PFSK-1 (cell line): Measurements from ENCODE around the gene DDX23.

ENCODE experiments used
- FOXP2 ChIP-seq: optimal IDR thresholded peaks from 2 replicates; pipeline ENCODE3; 2011; ENCODE audit warnings: borderline replicate concordance, control low read depth, inconsistent platforms; ENCODE audit not compliant: insufficient read depth; ENCODE audit errors: extremely low read length, extremely low read depth
- POLR2AphosphoS5 ChIP-seq: IDR thresholded peaks from 2 replicates; pipeline ENCODE4 v1.6.1; 2012; ENCODE audit warnings: low read depth, mild to moderate bottlenecking, control low read depth, low read length, moderate library complexity
- SIN3A ChIP-seq: IDR thresholded peaks from 2 replicates; pipeline ENCODE4 v1.6.1; 2012; ENCODE audit warnings: mild to moderate bottlenecking, low read length, moderate library complexity, borderline replicate concordance; ENCODE audit not compliant: insufficient read depth
- TAF1 ChIP-seq: IDR thresholded peaks from 2 replicates; pipeline ENCODE4 v1.6.1; 2012; ENCODE audit warnings: low read length, control low read depth, borderline replicate concordance; ENCODE audit not compliant: insufficient read depth
- TF ChIP-seq, protein P1 (sequence below), 2 experiments: IDR thresholded peaks; 2 replicates each; pipeline versions ENCODE4 v1.6.1 to v1.8.0; 2011 to 2012; ENCODE audit warnings: low read depth in 2 of 2, low read length in 2 of 2, control low read depth in 1 of 2, inconsistent platforms in 1 of 2, mild to moderate bottlenecking in 1 of 2, moderate library complexity in 1 of 2; ENCODE audit not compliant: insufficient read depth in 1 of 2

DNA sequence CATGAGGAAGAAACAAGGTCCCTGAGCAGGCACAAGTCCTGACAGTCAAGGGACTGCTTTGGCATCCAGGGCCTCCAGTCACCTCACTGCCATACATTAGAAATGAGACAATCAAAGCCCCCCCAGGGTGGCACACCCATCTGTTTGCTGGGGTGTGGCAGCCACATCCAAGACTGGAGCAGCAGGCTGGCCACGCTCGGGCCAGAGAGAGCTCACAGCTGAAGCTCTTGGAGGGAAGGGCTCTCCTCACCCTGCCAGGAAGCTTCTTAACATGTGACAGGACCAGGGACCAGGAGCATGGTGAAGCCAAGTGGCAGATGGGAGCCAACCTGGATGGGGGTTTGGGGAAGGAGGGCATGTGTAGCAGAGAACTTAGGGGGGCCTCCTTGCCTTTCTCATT, 23.7 kb downstream of the DDX23 start:
- TF ChIP-seq, protein P1, sequence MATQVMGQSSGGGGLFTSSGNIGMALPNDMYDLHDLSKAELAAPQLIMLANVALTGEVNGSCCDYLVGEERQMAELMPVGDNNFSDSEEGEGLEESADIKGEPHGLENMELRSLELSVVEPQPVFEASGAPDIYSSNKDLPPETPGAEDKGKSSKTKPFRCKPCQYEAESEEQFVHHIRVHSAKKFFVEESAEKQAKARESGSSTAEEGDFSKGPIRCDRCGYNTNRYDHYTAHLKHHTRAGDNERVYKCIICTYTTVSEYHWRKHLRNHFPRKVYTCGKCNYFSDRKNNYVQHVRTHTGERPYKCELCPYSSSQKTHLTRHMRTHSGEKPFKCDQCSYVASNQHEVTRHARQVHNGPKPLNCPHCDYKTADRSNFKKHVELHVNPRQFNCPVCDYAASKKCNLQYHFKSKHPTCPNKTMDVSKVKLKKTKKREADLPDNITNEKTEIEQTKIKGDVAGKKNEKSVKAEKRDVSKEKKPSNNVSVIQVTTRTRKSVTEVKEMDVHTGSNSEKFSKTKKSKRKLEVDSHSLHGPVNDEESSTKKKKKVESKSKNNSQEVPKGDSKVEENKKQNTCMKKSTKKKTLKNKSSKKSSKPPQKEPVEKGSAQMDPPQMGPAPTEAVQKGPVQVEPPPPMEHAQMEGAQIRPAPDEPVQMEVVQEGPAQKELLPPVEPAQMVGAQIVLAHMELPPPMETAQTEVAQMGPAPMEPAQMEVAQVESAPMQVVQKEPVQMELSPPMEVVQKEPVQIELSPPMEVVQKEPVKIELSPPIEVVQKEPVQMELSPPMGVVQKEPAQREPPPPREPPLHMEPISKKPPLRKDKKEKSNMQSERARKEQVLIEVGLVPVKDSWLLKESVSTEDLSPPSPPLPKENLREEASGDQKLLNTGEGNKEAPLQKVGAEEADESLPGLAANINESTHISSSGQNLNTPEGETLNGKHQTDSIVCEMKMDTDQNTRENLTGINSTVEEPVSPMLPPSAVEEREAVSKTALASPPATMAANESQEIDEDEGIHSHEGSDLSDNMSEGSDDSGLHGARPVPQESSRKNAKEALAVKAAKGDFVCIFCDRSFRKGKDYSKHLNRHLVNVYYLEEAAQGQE (IDR thresholded peaks at IDR 0.05; ENCODE audit: insufficient read depth in 1 of 2, low read depth in 2 of 2, low read length in 2 of 2), result no peak
- TF ChIP-seq TAF1 (no peak), POLR2AphosphoS5 (no peak), SIN3A (no peak), FOXP2 (no peak)
